GM18508 (cell line): Measurements from ENCODE around the gene MERTK.

Experiments used
- ATAC-seq: cut with Tn5 transposase; IDR thresholded peaks from one replicate; pipeline ENCODE4 v1.9.1; 2021; ENCODE audit warnings: moderate number of reproducible peaks; ENCODE audit not compliant: insufficient read depth, unreplicated experiment

MERTK gene

DNA sequence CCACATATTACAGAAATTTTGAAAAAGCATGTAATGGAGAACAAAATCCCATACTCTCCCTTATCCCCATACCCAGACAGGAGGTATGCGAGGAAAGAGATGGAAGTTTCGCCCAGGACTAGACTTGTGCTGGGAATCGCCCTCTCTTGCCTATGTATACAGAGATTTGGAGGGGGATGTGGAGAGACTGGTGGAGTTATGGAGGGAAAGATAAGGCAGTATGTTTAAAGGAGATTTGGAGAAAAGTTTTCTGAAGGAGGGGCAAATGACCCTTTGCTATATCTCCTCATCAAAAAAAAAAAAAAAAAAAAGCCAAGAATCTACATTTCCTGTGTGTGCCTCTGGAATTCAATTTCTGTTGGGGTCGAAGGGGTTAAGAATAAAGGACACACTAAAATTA, 75.3 kb downstream of the MERTK start:
- no peak for ATAC-seq

GRCh38 chr2:111975053-111975552, 76.7 kb downstream of the MERTK start:
- ATAC-seq = no peak

DNA sequence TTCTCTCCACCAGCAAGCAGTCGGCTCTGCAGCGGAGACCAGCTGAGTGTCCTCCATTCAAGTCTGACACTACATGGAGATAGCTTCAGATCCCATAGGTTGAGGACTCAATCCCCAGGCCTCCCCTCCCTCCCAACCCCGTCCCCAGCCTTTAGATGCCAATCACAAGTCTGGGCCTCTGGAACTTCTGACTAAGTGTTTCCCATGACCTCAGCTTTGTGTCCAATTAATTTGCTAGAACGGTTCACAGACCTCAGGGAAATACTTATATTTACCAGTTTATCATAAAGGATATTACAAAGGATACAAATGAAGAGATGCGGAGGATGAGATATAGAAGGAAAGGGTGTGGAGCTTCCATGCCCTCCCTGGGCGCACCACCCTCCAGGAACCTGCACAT, 77.4 kb downstream of the MERTK start:
- ATAC-seq = no peak

DNA sequence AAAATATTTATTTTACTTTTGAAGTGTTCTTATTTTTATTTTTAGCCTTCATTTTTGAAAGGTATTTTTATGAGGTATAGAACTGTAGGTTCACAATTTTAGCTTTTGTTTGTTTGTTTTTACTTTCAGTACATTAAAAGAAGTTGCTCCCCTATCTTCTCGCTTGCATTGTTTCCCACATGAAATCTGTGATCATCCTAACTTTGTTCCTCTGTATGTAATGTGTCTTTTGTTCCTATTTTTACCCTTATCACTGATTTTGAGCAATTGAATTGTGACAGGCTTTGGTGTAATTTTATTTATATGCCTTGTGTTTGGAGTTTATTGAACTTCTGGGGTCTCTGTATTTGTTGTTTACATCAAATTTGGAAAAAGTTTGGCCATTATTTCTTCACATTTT, 78.8 kb downstream of the MERTK start:
- no peak for ATAC-seq

DNA sequence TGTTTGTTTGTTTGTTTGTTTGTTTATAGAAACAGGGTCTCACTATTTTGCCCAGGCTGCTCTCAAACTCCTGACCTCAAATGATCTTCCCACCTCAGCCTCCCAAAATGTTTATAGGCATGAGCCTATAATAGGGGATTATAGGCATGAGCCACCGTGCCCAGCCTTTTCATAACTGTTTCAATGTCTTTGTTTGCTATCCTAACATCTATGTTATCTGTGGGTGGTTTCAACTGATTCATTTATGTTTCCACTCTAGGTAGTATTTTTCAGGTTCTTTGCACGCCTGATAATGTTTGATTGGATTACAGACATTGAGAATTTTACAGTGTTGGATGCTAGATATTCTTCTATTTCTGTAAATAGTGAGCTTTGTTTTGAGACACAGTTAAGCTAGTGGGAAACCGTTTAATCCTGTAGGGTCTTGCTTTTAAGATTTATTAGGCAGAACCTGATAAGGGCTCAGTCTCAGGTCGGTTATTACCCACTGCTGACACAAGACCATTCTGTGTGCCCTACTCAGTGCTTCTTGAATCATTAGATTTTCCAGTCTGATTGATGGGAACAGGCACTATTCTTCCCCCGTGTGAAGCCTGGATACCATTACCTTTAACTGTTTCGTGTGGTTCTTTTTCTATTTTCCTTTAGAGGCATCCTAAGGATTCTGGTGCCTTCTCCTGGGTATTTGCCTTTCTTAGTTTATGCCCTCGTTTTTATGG, 80.2 kb downstream of the MERTK start:
- no peak for ATAC-seq

- no peak for ATAC-seq
These were observed 83.3 kb downstream of the MERTK start for GRCh38 chr2:111981666-111982065.

GRCh38 chr2:111982822-111983221, 84.4 kb downstream of the MERTK start:
- ATAC-seq = no peak

DNA sequence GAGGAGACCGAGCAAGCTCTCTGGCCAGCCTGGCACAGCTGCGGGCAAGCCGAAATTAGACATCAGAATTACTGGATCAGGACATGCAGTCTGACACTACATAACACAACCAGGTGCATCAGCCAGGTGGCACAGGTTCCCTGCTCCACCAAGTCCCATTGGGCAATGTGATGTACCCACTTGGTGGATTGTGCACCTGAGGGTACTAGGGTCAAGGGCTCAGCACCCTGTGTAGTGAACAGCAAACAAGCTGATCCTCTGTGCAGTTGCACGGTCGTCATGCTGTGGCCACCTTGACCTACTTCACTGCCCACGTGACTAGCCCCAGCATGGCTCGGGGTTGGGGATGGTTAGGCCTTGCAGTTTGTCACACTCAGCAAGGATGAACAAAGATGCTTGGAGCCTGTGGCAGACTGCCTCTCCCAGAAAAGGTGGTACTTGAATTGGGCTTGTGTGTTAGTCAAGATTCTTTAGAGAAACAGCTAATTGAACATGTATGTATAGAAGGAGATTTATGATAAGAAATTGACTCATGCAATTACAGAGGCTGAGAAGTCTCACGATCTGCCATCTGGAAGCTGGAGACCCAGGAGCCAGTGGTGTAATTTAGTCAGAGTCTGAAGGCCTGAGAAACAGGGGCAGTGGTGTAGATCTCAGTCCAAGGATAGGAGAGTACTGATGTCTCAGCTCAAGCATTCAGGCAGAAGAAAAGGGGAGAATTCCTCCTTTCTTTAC, 85.2 kb downstream of the MERTK start:
- no peak for ATAC-seq

GRCh38 chr2:111984213-111984604, 85.8 kb downstream of the MERTK start:
- ATAC-seq = no peak

DNA sequence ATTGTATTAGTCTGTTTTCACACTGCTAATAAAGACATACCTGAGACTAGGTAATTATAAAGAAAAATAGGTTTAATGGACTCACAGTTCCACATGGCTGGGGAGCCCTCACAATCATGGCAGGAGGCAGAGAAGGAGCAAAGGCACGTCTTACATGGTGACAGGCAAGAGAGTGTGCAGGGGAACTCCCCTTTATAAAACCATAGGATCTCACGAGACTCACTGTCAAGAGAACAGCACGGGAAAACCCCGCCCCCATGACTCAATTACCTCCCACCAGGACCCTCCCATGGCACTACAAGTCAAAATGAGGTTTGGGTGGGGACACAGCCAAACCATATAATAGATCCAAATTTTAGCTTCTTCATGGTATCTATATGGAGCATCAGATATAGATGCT, 87.1 kb downstream of the MERTK start:
- no peak for ATAC-seq

GRCh38 chr2:111986116-111986900, 87.9 kb downstream of the MERTK start:
- ATAC-seq = no peak

DNA sequence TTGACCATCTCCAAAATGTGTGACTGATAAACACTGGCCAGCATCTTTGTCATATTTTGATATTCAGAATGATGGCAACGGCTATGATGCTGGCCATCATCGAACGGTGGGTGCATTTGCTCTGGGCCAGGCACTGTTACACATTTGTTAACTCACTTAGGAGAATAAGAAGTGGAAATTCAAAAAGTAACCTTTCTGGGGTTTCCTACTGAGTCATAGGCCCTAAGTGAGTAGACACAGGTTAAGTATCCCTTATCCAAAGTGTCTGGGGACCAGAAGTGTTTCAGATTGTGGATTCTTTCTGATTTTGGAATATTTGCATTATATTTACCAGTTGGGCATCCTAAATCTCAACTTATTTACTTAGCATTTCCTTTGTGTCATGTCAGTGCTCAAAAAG, 92.0 kb downstream of the MERTK start:
- no peak for ATAC-seq

GRCh38 chr2:111990856-111991255, 92.4 kb downstream of the MERTK start:
- ATAC-seq = no peak

DNA sequence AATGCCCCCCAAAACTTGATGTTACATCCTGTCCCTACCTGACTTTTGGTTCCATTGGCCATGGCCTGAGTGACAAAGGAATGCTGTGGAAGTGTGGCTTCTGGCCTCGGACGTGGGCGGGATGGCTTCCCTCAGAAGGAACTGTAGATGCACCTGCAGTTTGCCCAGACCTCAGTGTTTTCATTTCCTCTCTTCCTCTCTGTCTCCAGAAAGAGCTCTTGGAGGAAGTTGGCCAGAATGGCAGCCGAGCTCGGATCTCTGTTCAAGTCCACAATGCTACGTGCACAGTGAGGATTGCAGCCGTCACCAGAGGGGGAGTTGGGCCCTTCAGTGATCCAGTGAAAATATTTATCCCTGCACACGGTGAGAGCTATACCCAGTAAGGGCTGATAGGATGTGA, 95.6 kb downstream of the MERTK start:
- ATAC-seq = no peak

- no peak for ATAC-seq
These were observed 96.7 kb downstream of the MERTK start for GRCh38 chr2:111995148-111995547.

- no peak for ATAC-seq
These were observed 101.4 kb downstream of the MERTK start for GRCh38 chr2:111999809-112000208.

GRCh38 chr2:112000399-112001135, 102.2 kb downstream of the MERTK start:
- ATAC-seq = no peak

GRCh38 chr2:112001136-112001715, 102.8 kb downstream of the MERTK start:
- ATAC-seq = no peak

- ATAC-seq = no peak
These were observed 103.5 kb downstream of the MERTK start for GRCh38 chr2:112001942-112002341.
